Measurements from ENCODE around the gene LSS. TPM values are rescaled to one million over a fixed set of nuclear protein-coding genes. Genes with fewer than 3 reads are reported as not detected.

The LSS gene
- total and polyA plus RNA-seq, 10 of the 15 experiments (the other 5 are each of a cell fraction or from before 2014, with no cell fraction given): 2.9 to 82.4 (median 27.5) TPM

- no peak for TF ChIP-seq ETV6 (conservative IDR thresholded peaks at IDR 0.05 in 1 of 2, IDR thresholded peaks at IDR 0.05 in 1 of 2; ENCODE audit: borderline replicate concordance in 1 of 2, low read depth in 1 of 2)
- TF ChIP-seq POLR2AphosphoS2 (IDR thresholded peaks at IDR 0.05; ENCODE audit: low read depth, low read length): peak; percentile 14; the same call in 1 of the 2 replicates
- TF ChIP-seq, protein P1, sequence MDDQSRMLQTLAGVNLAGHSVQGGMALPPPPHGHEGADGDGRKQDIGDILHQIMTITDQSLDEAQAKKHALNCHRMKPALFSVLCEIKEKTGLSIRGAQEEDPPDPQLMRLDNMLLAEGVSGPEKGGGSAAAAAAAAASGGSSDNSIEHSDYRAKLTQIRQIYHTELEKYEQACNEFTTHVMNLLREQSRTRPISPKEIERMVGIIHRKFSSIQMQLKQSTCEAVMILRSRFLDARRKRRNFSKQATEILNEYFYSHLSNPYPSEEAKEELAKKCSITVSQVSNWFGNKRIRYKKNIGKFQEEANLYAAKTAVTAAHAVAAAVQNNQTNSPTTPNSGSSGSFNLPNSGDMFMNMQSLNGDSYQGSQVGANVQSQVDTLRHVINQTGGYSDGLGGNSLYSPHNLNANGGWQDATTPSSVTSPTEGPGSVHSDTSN (IDR thresholded peaks at IDR 0.05; ENCODE audit: insufficient replicate concordance, low read depth, low read length): no peak
- no peak for TF ChIP-seq RELA (IDR thresholded peaks at IDR 0.05; ENCODE audit: borderline replicate concordance, partially characterized antibody)
- peak; percentile 67 for TF ChIP-seq NRF1 (conservative IDR thresholded peaks at IDR 0.05; ENCODE audit: low read depth, low read length)
- TF ChIP-seq MTA3 (IDR thresholded peaks at IDR 0.05; ENCODE audit: borderline replicate concordance, low read length): no peak
- peak; percentile 15; the same call in 1 of the 2 replicates for TF ChIP-seq CREB1 (IDR thresholded peaks at IDR 0.05; ENCODE audit: low read depth)
- TF ChIP-seq E2F4 (IDR thresholded peaks at IDR 0.05; ENCODE audit: low read depth, low read length): no peak
- TF ChIP-seq, protein P2, sequence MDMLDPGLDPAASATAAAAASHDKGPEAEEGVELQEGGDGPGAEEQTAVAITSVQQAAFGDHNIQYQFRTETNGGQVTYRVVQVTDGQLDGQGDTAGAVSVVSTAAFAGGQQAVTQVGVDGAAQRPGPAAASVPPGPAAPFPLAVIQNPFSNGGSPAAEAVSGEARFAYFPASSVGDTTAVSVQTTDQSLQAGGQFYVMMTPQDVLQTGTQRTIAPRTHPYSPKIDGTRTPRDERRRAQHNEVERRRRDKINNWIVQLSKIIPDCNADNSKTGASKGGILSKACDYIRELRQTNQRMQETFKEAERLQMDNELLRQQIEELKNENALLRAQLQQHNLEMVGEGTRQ (IDR thresholded peaks at IDR 0.05; ENCODE audit: borderline replicate concordance, low read depth, low read length): no peak
- TF ChIP-seq ESRRA (IDR thresholded peaks at IDR 0.05; ENCODE audit: low read length): no peak
- no peak for TF ChIP-seq ZZZ3 (IDR thresholded peaks at IDR 0.05; ENCODE audit: control insufficient read depth, insufficient read length, low read depth)
- TF ChIP-seq GATAD2B (conservative IDR thresholded peaks at IDR 0.05; ENCODE audit: low read depth): peak; percentile 92
Measured at GRCh38 chr21:46228345-46229051, at the start of gene LSS (continued).

Measured in GM12878 (cell line).